CD14-positive monocyte (primary cell): ENCODE results near the gene LPXN. TPM values are rescaled to one million over a fixed set of nuclear protein-coding genes. Genes with fewer than 3 reads are reported as not detected.

ENCODE experiments used
- DNase-seq, 3 donors: peaks; one replicate each; pipeline ENCODE4 v3.0.0-alpha.2; 2011 to 2022
- H2AFZ ChIP-seq: 2 replicates; pipeline ENCODE4 v1.6.0; 2012; ENCODE audit warnings: mild to moderate bottlenecking, low read depth, low read length, inconsistent platforms; ENCODE audit not compliant: insufficient read depth, poor library complexity, severe bottlenecking
- H3K27ac ChIP-seq, 2 donors: 1 replicate in 1 of 2; 2 replicates in 1 of 2; pipeline ENCODE4 v1.5.1; 2012 to 2013; ENCODE audit warnings: low read length in 2 of 2, control low read depth in 1 of 2, inconsistent platforms in 1 of 2, low read depth in 1 of 2, mild to moderate bottlenecking in 1 of 2
- H3K27me3 ChIP-seq, 2 donors: one replicate each; pipeline versions ENCODE4 v1.6.0 to v1.6.1; 2011 to 2013; ENCODE audit warnings: low read length in 2 of 2; ENCODE audit not compliant: control insufficient read depth in 2 of 2, insufficient read depth in 2 of 2
- H3K36me3 ChIP-seq, 2 donors: replicated peaks in 1 of 2; 1 replicate in 1 of 2; 2 replicates in 1 of 2; pipeline versions ENCODE4 v1.5.1 to v1.6.1; 2012 to 2013; ENCODE audit warnings: low read length in 2 of 2, control low read depth in 1 of 2, inconsistent platforms in 1 of 2, mild to moderate bottlenecking in 1 of 2; ENCODE audit not compliant: insufficient read depth in 2 of 2, control insufficient read depth in 1 of 2
- H3K4me1 ChIP-seq, 2 donors: 1 replicate in 1 of 2; 2 replicates in 1 of 2; pipeline versions ENCODE4 v1.5.1 to v1.6.1; 2012 to 2013; ENCODE audit warnings: low read length in 2 of 2, control low read depth in 1 of 2, inconsistent platforms in 1 of 2, mild to moderate bottlenecking in 1 of 2, moderate library complexity in 1 of 2; ENCODE audit not compliant: insufficient read depth in 2 of 2, control insufficient read depth in 1 of 2
- H3K4me2 ChIP-seq: replicated peaks from 2 replicates; pipeline ENCODE3; 2012; ENCODE audit warnings: low read length, moderate library complexity, mild to moderate bottlenecking; ENCODE audit not compliant: poor library complexity, severe bottlenecking; ENCODE audit errors: extremely low read depth
- H3K4me3 ChIP-seq, 3 experiments: fragments of 200-600 bp in 1 of 3; sonication (generic) in 1 of 3; replicated peaks in 1 of 3; 1 replicate in 2 of 3; 2 replicates in 1 of 3; pipeline ENCODE4 v1.5.1; 2011 to 2013; ENCODE audit warnings: low read length in 3 of 3, mild to moderate bottlenecking in 3 of 3, control low read depth in 2 of 3, low read depth in 2 of 3, inconsistent platforms in 1 of 3, moderate library complexity in 1 of 3
- H3K79me2 ChIP-seq: 2 replicates; pipeline ENCODE4 v1.6.0; 2012; ENCODE audit warnings: mild to moderate bottlenecking, control low read depth, inconsistent platforms, low read length, moderate library complexity; ENCODE audit not compliant: insufficient read depth
- H3K9ac ChIP-seq: 2 replicates; pipeline ENCODE4 v1.6.0; 2017; ENCODE audit warnings: low read length, mild to moderate bottlenecking; ENCODE audit not compliant: insufficient read depth, poor library complexity, severe bottlenecking
- H3K9me3 ChIP-seq, 2 donors: replicated peaks in 1 of 2; 1 replicate in 1 of 2; 2 replicates in 1 of 2; pipeline versions ENCODE4 v1.5.1 to v1.6.1; 2012 to 2013; ENCODE audit warnings: low read length in 2 of 2, control low read depth in 1 of 2; ENCODE audit not compliant: control insufficient read depth in 1 of 2, insufficient read depth in 1 of 2
- H4K20me1 ChIP-seq: 2 replicates; pipeline ENCODE4 v1.6.0; 2012; ENCODE audit warnings: mild to moderate bottlenecking, low read length, control low read depth, moderate library complexity; ENCODE audit not compliant: insufficient read depth
- H3K27ac Mint-ChIP-seq, 7 donors: one replicate each; pipeline ENCODE4 v1.8.0; 2020; ENCODE audit warnings: mild to moderate bottlenecking in 7 of 7, mixed read lengths in 7 of 7, moderate library complexity in 6 of 7, inconsistent platforms in 2 of 7
- H3K27me3 Mint-ChIP-seq, 3 donors: one replicate each; pipeline ENCODE4 v1.8.0; 2021 to 2022; ENCODE audit warnings: low read depth in 3 of 3, mild to moderate bottlenecking in 3 of 3, mixed read lengths in 3 of 3, moderate library complexity in 3 of 3, inconsistent platforms in 1 of 3
- H3K36me3 Mint-ChIP-seq, 2 donors: one replicate each; pipeline ENCODE4 v1.8.0; 2020; ENCODE audit warnings: mixed read lengths in 2 of 2, inconsistent platforms in 1 of 2, mild to moderate bottlenecking in 1 of 2
- H3K4me1 Mint-ChIP-seq: one replicate; pipeline ENCODE4 v1.8.0; 2020; ENCODE audit warnings: mild to moderate bottlenecking, mixed read lengths
- H3K4me3 Mint-ChIP-seq, 2 donors: one replicate each; pipeline ENCODE4 v1.8.0; 2020; ENCODE audit warnings: mild to moderate bottlenecking in 2 of 2, mixed read lengths in 2 of 2, moderate library complexity in 1 of 2
- H3K9me3 Mint-ChIP-seq, 7 donors: one replicate each; pipeline ENCODE4 v1.8.0; 2020 to 2022; ENCODE audit warnings: mixed read lengths in 7 of 7, mild to moderate bottlenecking in 6 of 7, moderate library complexity in 6 of 7, inconsistent platforms in 2 of 7
- CTCF ChIP-seq: fragments of 200-600 bp; IDR thresholded peaks from one replicate; pipeline ENCODE4 v1.8.0; 2022; ENCODE audit warnings: antibody characterized with exemption, mild to moderate bottlenecking
- WGBS: methylation state at CpG from one replicate; pipeline ENCODE4 v1.1.5; 2013; ENCODE audit warnings: missing lambda C conversion rate; ENCODE audit not compliant: insufficient coverage; 5-methylcytosine and 5-hydroxymethylcytosine counted together
- intact Hi-C, 2 donors: fragments of 100-400 bp; cut with micrococcal nuclease; formaldehyde crosslinking; loops; one replicate each; pipeline versions ENCODE4 v1.15.0 to v1.15.1; 2023
- polyA plus RNA-seq, 3 donors: library from polyadenylated mRNA; depleted of rRNA in 1 of 3; unstranded in 2 of 3; stranded (reverse) in 1 of 3; fragments of 300-500 nt in 2 of 3; fragments of >200 nt in 1 of 3; fragmentation: Illumina TruSeq in 2 of 3; gene quantifications; 1 replicate in 2 of 3; 2 replicates in 1 of 3; pipeline ENCODE4 v1.2.3, GENCODE V29; 2012 to 2021

LPXN gene
- polyA plus RNA-seq, 3 donors, result 81.3 to 133 (median 101) TPM

- Histone ChIP-seq H3K9me3 (no peaks in the 10 kb centered on the region), H3K4me1 (peaks cover 8 to 9% of the 10 kb centered on the region in 2 donors), H3K27ac (no peak overlapping the region), H2AFZ (no peak overlapping the region), H3K4me2 (no peak overlapping the region), H3K27me3 (no peaks in the 10 kb centered on the region), H4K20me1 (no peaks in the 10 kb centered on the region), H3K79me2 (no peaks in the 10 kb centered on the region), H3K36me3 (no peaks in the 10 kb centered on the region), H3K4me3 (no peak overlapping the region), H3K9ac (no peak overlapping the region)
- Mint-ChIP-seq H3K4me3 (no peak overlapping the region), H3K9me3 (no peaks in the 10 kb centered on the region), H3K36me3 (no peaks in the 10 kb centered on the region), H3K27me3 (peaks cover 0 to 3% (median 1%) of the 10 kb centered on the region in 3 donors), H3K27ac (peak overlapping the region in 1 of 7 donors; percentile 32), H3K4me1 (peaks cover 14% of the 10 kb centered on the region)
- no peak for TF ChIP-seq CTCF
- WGBS, result 80% methylated on average over 3 of the region's 4 CpGs
- intact Hi-C loops, result no loop called here
- no peak for DNase-seq
Observed at GRCh38 chr11:58507355-58507754, 68.3 kb downstream of the LPXN start.

- Histone ChIP-seq H3K36me3 (no peaks in the 10 kb centered on the region), H3K27me3 (no peaks in the 10 kb centered on the region), H3K79me2 (no peaks in the 10 kb centered on the region), H3K9me3 (no peaks in the 10 kb centered on the region), H3K4me2 (no peak overlapping the region), H4K20me1 (no peaks in the 10 kb centered on the region), H2AFZ (no peak overlapping the region), H3K4me1 (peaks cover 8 to 9% of the 10 kb centered on the region in 2 donors), H3K9ac (no peak overlapping the region), H3K4me3 (no peak overlapping the region), H3K27ac (no peak overlapping the region)
- Mint-ChIP-seq H3K27ac (no peak overlapping the region), H3K27me3 (peaks cover 0 to 3% (median 1%) of the 10 kb centered on the region in 3 donors), H3K9me3 (no peaks in the 10 kb centered on the region), H3K4me3 (no peak overlapping the region), H3K36me3 (no peaks in the 10 kb centered on the region), H3K4me1 (peaks cover 14% of the 10 kb centered on the region)
- no CpG with 5 or more reads among the region's 5 CpGs for WGBS
- intact Hi-C loops, result no loop called here
- DNase-seq, result no peak
- no peak for TF ChIP-seq CTCF
Observed at GRCh38 chr11:58506935-58507334, 68.7 kb downstream of the LPXN start.
